Measurements from ENCODE around the gene GSDMA.

GRCh38 chr17:39979893-39980350 lies 17.1 kb downstream of the GSDMA start:
- TF ChIP-seq GATA3 (IDR thresholded peaks at IDR 0.05; ENCODE audit: low read depth, low read length) (no peak), GATA2 (IDR thresholded peaks at IDR 0.05; ENCODE audit: low read depth, low read length) (peak; percentile 57)
